Breast epithelium (tissue), 4 donors: ENCODE measurements around the gene SLC17A4. TPM values are rescaled to one million over a fixed set of nuclear protein-coding genes. Genes with fewer than 3 reads are reported as not detected.
A peak's percentile ranks its signal among the peaks of the same experiment; 100 is the strongest.

ENCODE experiments used
- DNase-seq, 2 donors: peaks; one replicate each; pipeline ENCODE4 v3.0.0-alpha.2; 2019; ENCODE audit warnings: low spot score in 2 of 2
- H3K27ac ChIP-seq, 2 donors: fragments of 200-600 bp; sonication (generic) in 1 of 2; one replicate each; pipeline ENCODE4 v1.5.1; 2016 to 2019; ENCODE audit warnings: mild to moderate bottlenecking in 1 of 2
- H3K27me3 ChIP-seq, 2 donors: fragments of 200-600 bp; sonication (generic) in 1 of 2; one replicate each; pipeline versions ENCODE4 v1.5.1 to v1.6.0; 2017 to 2019; ENCODE audit warnings: control low read depth in 1 of 2, mild to moderate bottlenecking in 1 of 2
- H3K36me3 ChIP-seq: fragments of 200-600 bp; one replicate; pipeline ENCODE4 v1.5.1; 2019
- H3K4me1 ChIP-seq, 2 donors: fragments of 200-600 bp; sonication (generic); one replicate each; pipeline ENCODE4 v1.5.1; 2016 to 2019; ENCODE audit warnings: control low read depth in 1 of 2
- H3K4me3 ChIP-seq, 3 donors: fragments of 200-600 bp; sonication (generic); 1 replicate in 2 of 3; 2 replicates in 1 of 3; pipeline ENCODE4 v1.5.1; 2016 to 2019; ENCODE audit warnings: mild to moderate bottlenecking in 3 of 3, moderate library complexity in 2 of 3
- H3K9me3 ChIP-seq, 2 donors: fragments of 200-600 bp; sonication (generic) in 1 of 2; one replicate each; pipeline ENCODE4 v1.5.1; 2016 to 2019; ENCODE audit warnings: control low read depth in 1 of 2
- CTCF ChIP-seq, 3 donors: fragments of 450-650 bp; IDR thresholded peaks; one replicate each; pipeline ENCODE4 v1.5.1; 2016 to 2017; ENCODE audit warnings: antibody characterized with exemption in 3 of 3, mild to moderate bottlenecking in 3 of 3, moderate library complexity in 3 of 3
- POLR2A ChIP-seq: fragments of 450-650 bp; IDR thresholded peaks from one replicate; pipeline ENCODE4 v1.6.1; 2016; ENCODE audit warnings: antibody characterized with exemption, mild to moderate bottlenecking, moderate library complexity
- POLR2AphosphoS5 ChIP-seq, 3 donors: sonication (generic); formaldehyde crosslinking; IDR thresholded peaks; one replicate each; pipeline ENCODE4 v1.6.1; 2017; ENCODE audit warnings: antibody characterized with exemption in 3 of 3
- intact Hi-C: fragments of 100-400 bp; cut with DNase I; formaldehyde crosslinking; loops from one replicate; pipeline ENCODE4 v1.15.1; 2023; ENCODE audit warnings: low total_unique reads
- total RNA-seq, 3 donors: library from RNA; depleted of rRNA; stranded (reverse); fragments of >200 nt; gene quantifications; one replicate each; pipeline ENCODE4 v1.1.0, GENCODE V29; 2016

The SLC17A4 gene
- total RNA-seq, 3 donors from 2014 or later, result 0.98 TPM; not detected in 2

GRCh38 chr6:25777031-25777430 is 22.5 kb downstream of the SLC17A4 start:
- Histone ChIP-seq H3K9me3 (no peaks in the 10 kb centered on the region), H3K27ac (no peak overlapping the region), H3K4me1 (no peaks in the 10 kb centered on the region), H3K27me3 (peaks cover 0 to 3% of the 10 kb centered on the region in 2 donors), H3K36me3 (no peaks in the 10 kb centered on the region), H3K4me3 (no peak overlapping the region)
- TF ChIP-seq POLR2A, result no peak
- TF ChIP-seq POLR2AphosphoS5 (IDR thresholded peaks at IDR 0.05), result no peak
- TF ChIP-seq CTCF (IDR thresholded peaks at IDR 0.05), result no peak
- DNase-seq, result no peak
- intact Hi-C loops, result no loop called here

GRCh38 chr6:25777856-25778649 is 23.5 kb downstream of the SLC17A4 start:
- no peaks in the 10 kb centered on the region for H3K36me3 ChIP-seq
- H3K4me3 ChIP-seq, result no peak overlapping the region
- H3K9me3 ChIP-seq, result no peaks in the 10 kb centered on the region
- peaks cover 0 to 3% of the 10 kb centered on the region in 2 donors for H3K27me3 ChIP-seq
- DNase-seq, result no peak
- TF ChIP-seq POLR2AphosphoS5 (IDR thresholded peaks at IDR 0.05), result no peak
- no peak for TF ChIP-seq CTCF (IDR thresholded peaks at IDR 0.05)
- TF ChIP-seq POLR2A, result no peak
- no peak overlapping the region for H3K27ac ChIP-seq
- H3K4me1 ChIP-seq, result no peaks in the 10 kb centered on the region
- intact Hi-C loops, result no loop called here

GRCh38 chr6:25781134-25781533 is 26.6 kb downstream of the SLC17A4 start:
- no peak overlapping the region for H3K27ac ChIP-seq
- no peaks in the 10 kb centered on the region for H3K9me3 ChIP-seq
- H3K4me1 ChIP-seq, result no peaks in the 10 kb centered on the region
- H3K36me3 ChIP-seq, result no peaks in the 10 kb centered on the region
- TF ChIP-seq CTCF (IDR thresholded peaks at IDR 0.05) (no peak), POLR2A (no peak), POLR2AphosphoS5 (IDR thresholded peaks at IDR 0.05) (no peak)
- DNase-seq, result no peak
- peaks cover 0 to 3% of the 10 kb centered on the region in 2 donors for H3K27me3 ChIP-seq
- H3K4me3 ChIP-seq, result no peak overlapping the region
- intact Hi-C loops, result no loop called here

GRCh38 chr6:25787428-25787827 is 32.9 kb downstream of the SLC17A4 start:
- Histone ChIP-seq H3K4me3 (no peak overlapping the region), H3K27me3 (no peaks in the 10 kb centered on the region), H3K9me3 (no peaks in the 10 kb centered on the region), H3K27ac (no peak overlapping the region), H3K4me1 (no peaks in the 10 kb centered on the region), H3K36me3 (no peaks in the 10 kb centered on the region)
- TF ChIP-seq CTCF (IDR thresholded peaks at IDR 0.05) (no peak), POLR2A (no peak), POLR2AphosphoS5 (IDR thresholded peaks at IDR 0.05) (no peak)
- intact Hi-C loops, result no loop called here
- DNase-seq, result no peak

- Histone ChIP-seq H3K27ac (no peak overlapping the region), H3K36me3 (no peaks in the 10 kb centered on the region), H3K27me3 (no peaks in the 10 kb centered on the region), H3K4me1 (no peaks in the 10 kb centered on the region), H3K9me3 (no peaks in the 10 kb centered on the region), H3K4me3 (no peak overlapping the region)
- no peak for DNase-seq
- no peak for TF ChIP-seq POLR2AphosphoS5 (IDR thresholded peaks at IDR 0.05)
- TF ChIP-seq CTCF (IDR thresholded peaks at IDR 0.05), result peak in 2 of 3 donors; percentile 14 to 27
- intact Hi-C loops, result no loop called here
Observed at GRCh38 chr6:25788305-25788922, 33.9 kb downstream of the SLC17A4 start.
